Calu3 (cell line): ENCODE measurements around the gene PVALEF. TPM values are rescaled to one million over a fixed set of nuclear protein-coding genes. Genes with fewer than 3 reads are reported as not detected.

Source experiments
- BruUV-seq: library from RNA; stranded (reverse); fragments of 400-500 nt; replicated peaks from 2 replicates; lab custom pipeline; 2021; lab: Mats Ljungman, UMichigan
- CTCF ChIA-PET: fragments of 300-600 bp; sonication (Branson Sonifier 250); formaldehyde crosslinking; loops from one replicate; lab custom pipeline; 2022; ENCODE audit warnings: antibody characterized with exemption; lab: Charles Lee
- DNase-seq: peaks from one replicate; pipeline ENCODE4 v3.0.0; 2022
- H3K27ac Mint-ChIP-seq: one replicate; pipeline ENCODE4 v1.8.0; 2022; ENCODE audit warnings: mixed read lengths; ENCODE audit not compliant: unreplicated experiment
- H3K27me3 Mint-ChIP-seq: one replicate; pipeline ENCODE4 v1.8.0; 2022; ENCODE audit warnings: mixed read lengths; ENCODE audit not compliant: unreplicated experiment
- H3K36me3 Mint-ChIP-seq: one replicate; pipeline ENCODE4 v1.8.0; 2022; ENCODE audit warnings: mild to moderate bottlenecking, moderate library complexity, mixed read lengths; ENCODE audit not compliant: insufficient read depth, unreplicated experiment
- H3K4me1 Mint-ChIP-seq: one replicate; pipeline ENCODE4 v1.8.0; 2022; ENCODE audit warnings: mild to moderate bottlenecking, low read depth, mixed read lengths; ENCODE audit not compliant: unreplicated experiment
- H3K4me3 Mint-ChIP-seq: one replicate; pipeline ENCODE4 v1.8.0; 2022; ENCODE audit warnings: mild to moderate bottlenecking, low read depth, moderate library complexity, mixed read lengths; ENCODE audit not compliant: unreplicated experiment
- H3K9me3 Mint-ChIP-seq: one replicate; pipeline ENCODE4 v1.8.0; 2022; ENCODE audit warnings: low read depth, mixed read lengths; ENCODE audit not compliant: unreplicated experiment
- intact Hi-C: fragments of 100-400 bp; cut with micrococcal nuclease; formaldehyde crosslinking; loops from one replicate; pipeline ENCODE4 v1.10.0; 2022; ENCODE audit not compliant: unreplicated experiment
- total RNA-seq: library from RNA; stranded (reverse); gene quantifications from 2 replicates; pipeline ENCODE4 v1.2.3, GENCODE V29; 2022
- TF ChIP-seq, protein P1 (sequence below): fragments of 200-600 bp; IDR thresholded peaks from one replicate; pipeline ENCODE4 v1.8.0; 2022; ENCODE audit warnings: antibody characterized with exemption; ENCODE audit not compliant: unreplicated experiment

Gene PVALEF
- total RNA-seq, 1 experiment from 2014 or later = not detected

- CTCF ChIA-PET = no interaction called here
- H3K4me1 Mint-ChIP-seq = no peaks in the 10 kb centered on the region
- H3K9me3 Mint-ChIP-seq = no peaks in the 10 kb centered on the region
- peaks cover 3% of the 10 kb centered on the region for H3K36me3 Mint-ChIP-seq
- no peak overlapping the region for H3K4me3 Mint-ChIP-seq
- no TSS peak for BruUV-seq
- H3K27ac Mint-ChIP-seq = no peak overlapping the region
- DNase-seq = no peak
- intact Hi-C loops = no loop called here
- TF ChIP-seq, protein P1, sequence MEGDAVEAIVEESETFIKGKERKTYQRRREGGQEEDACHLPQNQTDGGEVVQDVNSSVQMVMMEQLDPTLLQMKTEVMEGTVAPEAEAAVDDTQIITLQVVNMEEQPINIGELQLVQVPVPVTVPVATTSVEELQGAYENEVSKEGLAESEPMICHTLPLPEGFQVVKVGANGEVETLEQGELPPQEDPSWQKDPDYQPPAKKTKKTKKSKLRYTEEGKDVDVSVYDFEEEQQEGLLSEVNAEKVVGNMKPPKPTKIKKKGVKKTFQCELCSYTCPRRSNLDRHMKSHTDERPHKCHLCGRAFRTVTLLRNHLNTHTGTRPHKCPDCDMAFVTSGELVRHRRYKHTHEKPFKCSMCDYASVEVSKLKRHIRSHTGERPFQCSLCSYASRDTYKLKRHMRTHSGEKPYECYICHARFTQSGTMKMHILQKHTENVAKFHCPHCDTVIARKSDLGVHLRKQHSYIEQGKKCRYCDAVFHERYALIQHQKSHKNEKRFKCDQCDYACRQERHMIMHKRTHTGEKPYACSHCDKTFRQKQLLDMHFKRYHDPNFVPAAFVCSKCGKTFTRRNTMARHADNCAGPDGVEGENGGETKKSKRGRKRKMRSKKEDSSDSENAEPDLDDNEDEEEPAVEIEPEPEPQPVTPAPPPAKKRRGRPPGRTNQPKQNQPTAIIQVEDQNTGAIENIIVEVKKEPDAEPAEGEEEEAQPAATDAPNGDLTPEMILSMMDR = no peak
- H3K27me3 Mint-ChIP-seq = no peaks in the 10 kb centered on the region
These were observed 32.7 kb downstream of the PVALEF start for GRCh38 chr17:81197831-81198490.

GRCh38 chr17:81198826-81199481 is 33.6 kb downstream of the PVALEF start:
- Mint-ChIP-seq H3K4me1 (no peaks in the 10 kb centered on the region), H3K36me3 (peaks cover 7% of the 10 kb centered on the region), H3K4me3 (no peak overlapping the region), H3K27me3 (no peaks in the 10 kb centered on the region), H3K27ac (no peak overlapping the region), H3K9me3 (no peaks in the 10 kb centered on the region)
- CTCF ChIA-PET = interaction anchor here (0.6 kb wide), 1 partner anchor 305 kb away, joined by 6 read pairs; no protein-coding TSS in a partner anchor
- BruUV-seq = no TSS peak
- intact Hi-C loops = no loop called here
- TF ChIP-seq, protein P1 = no peak
- DNase-seq = no peak

GRCh38 chr17:81199482-81199830 is 34.1 kb downstream of the PVALEF start:
- H3K9me3 Mint-ChIP-seq = no peaks in the 10 kb centered on the region
- peaks cover 7% of the 10 kb centered on the region for H3K36me3 Mint-ChIP-seq
- intact Hi-C loops = no loop called here
- H3K27ac Mint-ChIP-seq = no peak overlapping the region
- CTCF ChIA-PET = no interaction called here
- H3K4me3 Mint-ChIP-seq = no peak overlapping the region
- no TSS peak for BruUV-seq
- DNase-seq = no peak
- no peaks in the 10 kb centered on the region for H3K27me3 Mint-ChIP-seq
- H3K4me1 Mint-ChIP-seq = no peaks in the 10 kb centered on the region
- TF ChIP-seq, protein P1 = no peak

GRCh38 chr17:81200201-81200600 is 34.9 kb downstream of the PVALEF start:
- no TSS peak for BruUV-seq
- Mint-ChIP-seq H3K9me3 (no peaks in the 10 kb centered on the region), H3K36me3 (peaks cover 7% of the 10 kb centered on the region), H3K4me1 (no peaks in the 10 kb centered on the region), H3K27ac (no peak overlapping the region), H3K4me3 (no peak overlapping the region), H3K27me3 (no peaks in the 10 kb centered on the region)
- intact Hi-C loops = no loop called here
- TF ChIP-seq, protein P1 = no peak
- no peak for DNase-seq
- CTCF ChIA-PET = interaction anchor here (0.7 to 1.0 kb wide), 5 partner anchors 9 to 99 kb away, joined by 3 to 4 read pairs (median 3); no protein-coding TSS in a partner anchor
